CD4-positive, alpha-beta T cell treated with Interleukin-21 for 1 hour (primary cell): ENCODE measurements around the gene MERTK.
"Not testable (repeated sequence)": the region's sequence is repeated elsewhere in the genome, so short reads cannot be mapped to it uniquely, and the experiment has no call there.

Experiments
- DNase-seq: peaks from one replicate; pipeline ENCODE4 v3.0.0-alpha.2; 2020

MERTK gene

DNA sequence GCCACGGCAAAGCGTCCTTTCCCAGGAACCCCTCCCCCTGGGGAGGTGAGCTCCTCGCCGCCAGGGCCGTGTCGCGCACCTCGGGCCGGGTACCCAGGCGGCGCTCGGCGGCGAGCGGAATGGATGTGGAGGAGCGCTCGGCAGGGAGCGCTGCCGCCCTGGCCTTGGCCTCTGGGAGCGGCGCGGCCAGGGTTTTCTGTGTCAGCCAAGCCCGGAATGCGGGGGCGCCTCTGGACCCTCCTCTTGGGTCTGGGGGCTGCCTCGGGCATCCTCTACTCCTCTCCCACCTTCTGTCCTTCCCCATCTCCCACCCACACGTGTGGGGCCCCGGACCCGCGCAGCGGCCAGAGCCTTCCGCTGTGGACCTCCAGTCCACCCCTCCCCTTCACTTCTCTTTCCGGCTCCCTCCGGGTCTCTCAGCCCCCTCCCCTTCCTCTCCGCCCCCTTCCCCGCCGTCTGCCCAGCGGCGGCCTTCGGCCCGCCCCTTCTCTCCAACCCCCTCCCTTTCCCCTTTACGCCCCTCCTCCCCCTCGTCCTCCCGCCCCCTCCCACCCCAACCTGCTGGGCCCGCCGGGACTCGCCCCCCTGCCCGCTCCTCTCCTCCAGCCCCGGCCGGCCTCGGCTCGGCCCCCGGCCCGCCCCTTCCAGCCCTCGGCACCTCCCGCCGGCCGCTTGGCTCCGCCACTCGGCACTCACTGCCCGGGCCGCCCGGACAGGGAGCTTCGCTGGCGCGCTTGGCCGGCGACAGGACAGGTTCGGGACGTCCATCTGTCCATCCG lies at the start of gene MERTK:
MERTK (plus strand) TSS at position 684 of the 779 bp plus-strand sequence. CDS start 129 bp downstream, outside the sequence.
- DNase-seq: peak; percentile 43

DNA sequence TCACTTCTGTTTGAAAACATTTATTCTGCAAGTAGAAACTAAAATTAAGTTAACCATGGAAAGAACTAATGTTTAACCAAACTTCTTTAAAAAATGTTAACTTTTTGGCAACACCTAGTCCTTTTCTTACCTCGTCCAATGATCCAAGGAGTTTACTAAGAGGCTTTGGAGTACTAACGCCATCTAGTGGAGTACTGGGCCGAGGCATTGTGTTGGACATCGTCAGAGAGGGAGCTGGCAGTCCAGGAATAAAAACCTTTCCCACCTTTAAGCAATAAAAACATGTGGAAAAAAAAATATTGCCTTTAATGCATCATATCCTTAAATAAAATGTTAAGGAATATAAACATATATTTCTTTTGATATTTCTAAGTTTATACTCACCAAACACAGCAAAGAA lies 47.8 kb upstream of the MERTK start:
- DNase-seq: peak; percentile 20

DNA sequence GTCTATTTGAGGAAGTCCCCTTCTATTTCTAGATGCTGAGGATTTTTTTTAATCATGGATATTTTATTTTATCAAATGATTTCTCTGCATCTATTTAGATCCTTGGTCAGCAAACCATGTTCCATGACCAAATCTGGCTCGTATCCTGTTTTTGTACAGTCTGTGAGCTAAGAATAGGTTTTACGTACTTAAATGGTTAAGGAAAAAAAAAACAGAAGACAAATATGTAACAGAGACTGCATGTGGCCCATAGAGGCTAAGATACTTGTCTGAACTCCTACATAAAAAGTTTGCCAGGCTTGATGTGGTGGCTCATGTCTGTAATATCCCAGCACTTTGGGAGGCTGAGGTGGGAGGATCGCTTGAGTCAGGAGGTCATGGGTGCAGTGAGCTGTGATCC lies 45.9 kb upstream of the MERTK start:
- DNase-seq: not testable (repeated sequence)

DNA sequence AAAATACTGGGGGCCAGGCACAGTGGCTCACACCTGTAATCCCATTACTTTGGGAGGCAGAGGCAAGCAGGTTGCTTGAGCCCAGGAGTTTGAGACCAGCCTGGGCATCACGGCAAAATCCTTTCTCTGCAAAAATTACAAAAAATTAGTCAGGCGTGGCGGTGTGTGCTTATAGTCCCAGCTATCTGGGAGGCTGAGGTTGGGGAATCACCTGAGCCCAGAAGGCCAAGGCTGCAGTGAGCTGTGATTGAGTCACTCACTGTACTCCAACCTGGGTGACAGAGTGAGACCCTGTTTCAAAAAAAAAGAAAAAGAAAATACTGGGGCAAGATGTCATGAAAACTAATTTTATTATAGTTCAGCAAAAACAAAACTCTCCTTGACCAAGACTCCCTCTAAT lies 38.4 kb upstream of the MERTK start:
- not testable (repeated sequence) for DNase-seq

DNA sequence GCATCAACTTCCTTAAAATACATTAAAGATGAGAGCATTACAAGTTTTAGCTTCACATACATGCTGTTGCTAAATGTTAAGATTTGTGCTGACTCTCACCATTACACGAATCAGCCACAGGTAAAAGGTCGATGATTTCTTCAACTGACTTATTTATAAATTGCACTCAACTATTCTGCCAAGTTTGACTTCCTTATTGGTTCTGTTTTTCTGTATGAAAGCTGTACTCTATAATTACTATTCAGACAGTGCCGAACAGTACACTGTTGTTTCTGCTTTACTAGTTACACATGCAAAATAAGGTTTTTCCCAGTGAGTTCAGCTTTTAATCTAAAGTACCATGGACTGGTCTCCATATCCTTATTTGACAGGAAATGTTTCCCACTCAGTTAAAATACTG lies 33.3 kb upstream of the MERTK start:
- not testable (repeated sequence) for DNase-seq

DNA sequence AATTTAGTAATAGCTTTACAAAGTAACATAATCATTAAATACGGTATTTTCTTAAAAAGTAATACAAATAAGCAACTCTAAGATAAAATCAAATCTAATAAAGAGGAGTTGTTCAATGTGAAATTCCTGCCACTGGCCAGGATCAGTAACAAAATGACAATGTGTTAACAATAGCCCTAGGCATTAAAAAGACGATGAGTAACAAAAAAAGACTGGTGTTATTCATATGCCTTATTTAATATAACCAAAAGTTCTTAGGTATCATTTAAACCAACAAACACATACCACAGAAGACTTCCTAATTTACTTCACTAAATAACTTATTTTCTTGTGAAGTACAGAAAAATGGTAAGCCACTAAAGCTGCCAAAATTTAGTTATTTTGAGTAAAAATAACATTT lies 25.6 kb upstream of the MERTK start:
- not testable (repeated sequence) for DNase-seq

DNA sequence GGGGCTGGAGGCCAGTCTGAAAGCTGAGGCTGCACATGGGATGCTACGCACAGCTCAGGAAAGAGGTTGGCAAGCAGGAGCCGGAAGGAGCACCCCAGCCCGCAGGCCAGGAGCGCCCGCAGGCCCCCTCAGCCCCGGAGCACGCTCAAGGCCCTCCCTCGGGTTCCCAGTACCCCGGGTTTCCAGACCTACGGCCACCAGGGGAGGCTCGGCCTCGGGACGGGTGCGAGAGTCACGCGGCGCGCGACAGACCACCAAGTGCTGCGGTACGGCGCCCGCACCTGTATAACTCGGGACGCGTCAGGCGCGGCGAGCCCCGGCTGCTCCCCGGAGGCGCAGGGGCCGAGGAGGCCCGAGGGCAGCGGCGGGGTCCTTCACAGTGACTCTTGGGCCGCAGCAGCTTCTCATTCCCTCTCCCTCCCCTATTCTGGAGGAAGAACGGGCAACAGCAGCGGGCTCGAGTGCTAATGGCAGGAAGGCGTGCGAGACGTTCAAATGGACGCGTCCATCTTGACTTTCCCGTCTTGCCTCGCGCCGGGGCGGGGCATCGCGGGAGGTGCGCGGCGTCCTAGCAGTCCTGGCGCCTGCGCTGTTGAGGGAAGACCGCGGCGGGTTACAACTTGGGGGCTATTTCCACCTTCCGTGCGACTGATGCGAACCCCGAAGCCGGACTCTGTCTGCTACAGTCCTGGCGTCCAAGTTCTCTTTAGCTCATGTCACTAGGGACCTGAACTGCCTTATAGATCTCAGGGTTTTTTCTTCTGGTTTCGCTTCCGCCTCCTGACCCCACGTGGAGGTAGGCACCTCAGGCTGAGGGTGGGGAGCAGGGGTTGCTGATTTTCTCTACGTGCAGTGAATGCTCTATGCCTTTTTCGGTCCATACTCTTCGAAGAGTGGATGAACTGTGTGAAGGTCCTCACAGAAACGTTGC lies 14.5 kb upstream of the MERTK start, which contains the start of gene ANAPC1:
ANAPC1 (minus strand) TSS at position 533 of the 931 bp plus-strand sequence. CDS start 3,368 bp downstream, outside the sequence.
- DNase-seq: peak; percentile 83

DNA sequence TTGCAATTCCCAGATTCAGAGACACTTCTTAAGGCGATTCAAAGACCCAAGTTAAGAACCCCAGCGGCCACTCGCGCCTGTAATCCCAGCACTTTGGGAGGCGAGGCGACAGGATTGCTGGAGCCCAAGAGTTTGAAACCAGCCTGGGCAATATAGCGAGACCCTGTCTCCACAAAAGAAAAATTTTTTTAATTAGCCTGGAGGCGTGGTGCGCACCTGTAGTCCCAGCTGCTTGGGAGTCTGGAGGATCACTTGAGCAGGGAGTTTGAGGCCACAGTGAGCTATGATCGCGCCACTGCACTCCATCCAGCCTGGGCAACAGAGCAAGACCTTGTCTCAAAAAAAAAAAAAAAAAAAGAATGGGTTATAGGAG lies 13.8 kb upstream of the MERTK start:
- no peak for DNase-seq

DNA sequence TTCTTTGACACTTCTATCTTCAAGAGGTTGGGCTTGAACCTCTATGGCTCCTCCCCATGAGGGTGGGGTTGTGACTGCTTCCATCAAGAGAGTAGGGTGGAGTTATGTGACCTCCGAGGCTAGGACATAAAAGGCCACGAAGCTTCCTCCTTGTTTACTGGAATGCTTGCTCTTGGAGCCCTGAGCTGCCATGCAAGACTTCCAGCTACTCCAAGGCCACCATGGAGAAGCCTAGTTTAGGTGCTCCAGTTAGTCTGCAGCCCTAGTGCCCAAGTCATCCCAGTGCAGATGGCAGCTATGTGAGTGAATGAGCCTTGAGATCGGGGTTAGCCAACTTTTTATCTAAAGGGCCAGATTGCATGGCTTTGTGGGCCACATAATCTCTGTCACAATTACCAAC lies 2.4 kb upstream of the MERTK start:
- no peak for DNase-seq

DNA sequence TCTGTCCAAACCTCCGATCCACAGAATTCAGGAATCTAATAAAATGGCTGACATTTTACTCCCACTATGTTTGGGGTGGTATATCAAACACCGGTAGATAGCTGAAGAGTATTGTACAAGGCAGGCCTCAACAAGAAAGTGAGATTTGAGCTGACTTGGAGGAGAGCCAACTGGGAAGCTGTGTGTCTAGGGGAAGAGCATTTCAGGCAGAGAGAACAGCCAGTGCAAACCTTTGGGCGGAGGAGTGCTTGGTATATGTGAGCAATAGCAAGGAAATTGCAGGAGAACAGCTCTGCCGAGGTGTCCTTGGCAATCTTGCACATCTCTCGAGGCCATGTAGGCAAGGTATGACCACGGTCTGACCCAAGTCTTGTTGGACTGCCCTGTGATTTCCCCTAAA lies 1.8 kb upstream of the MERTK start:
- DNase-seq: no peak

DNA sequence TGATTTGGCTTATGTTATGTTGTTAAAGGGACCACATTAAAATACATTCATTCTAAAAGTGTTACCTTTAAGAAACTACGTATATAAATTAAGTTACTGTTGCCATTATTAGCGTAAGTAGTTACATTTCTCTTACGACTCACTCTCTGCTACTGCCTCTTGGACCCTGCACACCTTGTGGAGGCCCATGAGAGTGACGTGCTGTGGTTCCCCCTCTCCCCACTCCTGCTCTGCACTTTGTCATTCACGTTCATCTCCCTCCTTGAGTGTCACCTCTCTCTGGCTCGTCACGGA lies 830 bp upstream of the MERTK start:
- no peak for DNase-seq

DNA sequence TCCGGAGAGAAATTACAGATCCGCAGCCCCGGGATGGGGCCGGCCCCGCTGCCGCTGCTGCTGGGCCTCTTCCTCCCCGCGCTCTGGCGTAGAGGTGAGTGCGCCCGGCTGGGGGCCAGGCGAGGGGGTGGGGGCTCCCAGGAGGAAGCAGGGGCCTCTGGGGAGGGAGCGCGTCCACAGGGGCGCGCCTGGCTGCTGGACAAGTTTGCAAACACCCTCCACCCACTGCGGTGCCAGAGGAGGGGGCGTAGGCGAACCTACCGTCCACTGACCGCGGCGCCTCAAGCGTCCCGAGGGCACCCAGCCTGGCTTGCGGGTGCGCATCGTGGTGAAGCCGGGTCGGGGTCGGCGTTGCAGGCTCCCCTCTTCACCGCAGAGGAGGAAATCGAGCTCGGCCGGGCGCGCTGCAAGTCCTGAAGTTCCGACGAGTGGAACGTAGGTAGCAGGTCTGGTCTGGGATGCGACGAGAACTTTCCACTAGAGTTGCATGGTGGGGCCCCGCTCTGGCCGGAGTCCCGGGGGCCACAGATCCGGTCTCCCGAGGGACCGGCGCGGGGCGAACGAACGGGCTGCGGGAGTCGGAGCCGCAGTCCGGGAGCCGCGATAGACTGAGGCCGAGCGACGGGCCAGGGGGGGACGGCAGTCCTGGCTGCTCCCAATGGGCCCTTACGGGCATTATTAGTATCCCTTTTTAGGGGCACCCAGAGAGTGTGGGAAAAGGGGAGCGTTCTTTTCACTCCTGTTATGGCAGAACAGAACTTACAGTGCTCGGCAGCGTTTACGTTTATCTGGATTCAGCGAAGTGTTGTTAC lies 502 bp downstream of the MERTK start:
- DNase-seq: no peak

DNA sequence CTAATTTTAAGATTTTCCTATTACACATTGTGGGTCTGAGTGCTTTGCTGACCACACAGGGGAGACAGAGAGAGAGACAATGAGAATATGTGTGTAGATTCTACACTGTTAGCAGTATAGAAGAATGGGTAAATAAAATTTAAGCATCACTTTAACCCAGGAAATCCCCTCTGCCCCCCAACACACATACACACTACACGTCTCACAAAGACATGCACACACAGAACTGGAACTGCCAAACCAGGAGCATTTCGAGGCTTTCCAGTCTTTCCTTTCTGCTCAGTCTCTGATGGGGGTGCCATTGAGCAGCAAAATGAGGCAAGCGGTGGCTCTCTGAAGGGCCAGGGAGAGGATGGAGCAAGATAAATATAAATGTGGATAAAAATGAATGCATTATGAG lies 2.5 kb downstream of the MERTK start:
- DNase-seq: no peak

DNA sequence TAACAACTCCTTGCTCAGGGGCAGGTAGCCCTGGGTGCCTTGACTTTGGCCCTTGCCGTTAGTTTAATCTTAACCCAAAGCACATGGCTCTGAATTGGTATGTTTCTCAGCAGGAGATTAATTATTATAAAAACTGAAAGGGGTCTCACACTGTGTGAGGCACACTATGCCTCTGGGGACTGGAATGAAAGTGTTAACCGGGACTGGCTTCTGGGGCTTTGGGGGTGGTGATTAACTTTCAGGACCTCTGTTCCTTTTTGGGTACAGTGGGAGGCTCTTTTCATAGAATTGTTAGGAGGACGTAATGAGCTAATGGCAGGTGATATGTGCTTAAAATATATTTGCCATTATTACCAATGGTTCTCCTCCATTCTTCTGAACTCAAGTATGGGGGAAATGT lies 5.1 kb downstream of the MERTK start:
- DNase-seq: no peak

DNA sequence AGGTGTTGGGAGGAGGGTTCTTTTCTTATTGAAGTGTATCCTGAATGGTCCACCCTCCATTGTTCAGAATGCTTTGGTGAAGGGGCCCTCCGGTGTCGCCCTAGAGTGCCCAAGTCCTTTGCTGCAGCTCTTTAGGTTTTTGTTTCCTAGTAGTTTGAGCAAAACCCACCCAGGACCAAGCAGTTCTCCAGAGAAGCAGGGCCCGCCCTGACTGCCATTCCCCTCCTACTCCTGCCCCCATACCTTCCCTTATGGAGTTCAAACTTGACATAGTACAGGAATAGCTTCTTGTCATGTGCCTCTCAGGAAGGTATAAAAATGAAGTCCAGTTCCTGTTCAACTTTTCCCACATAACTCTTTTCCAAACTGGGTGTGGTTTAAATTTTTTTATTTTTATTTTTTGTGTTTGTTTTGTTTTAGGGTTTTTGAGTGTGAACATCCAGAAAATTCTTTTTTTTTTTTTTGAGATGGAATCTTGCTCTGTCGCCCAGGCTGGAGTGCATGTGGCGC lies 5.6 kb downstream of the MERTK start:
- DNase-seq: no peak

DNA sequence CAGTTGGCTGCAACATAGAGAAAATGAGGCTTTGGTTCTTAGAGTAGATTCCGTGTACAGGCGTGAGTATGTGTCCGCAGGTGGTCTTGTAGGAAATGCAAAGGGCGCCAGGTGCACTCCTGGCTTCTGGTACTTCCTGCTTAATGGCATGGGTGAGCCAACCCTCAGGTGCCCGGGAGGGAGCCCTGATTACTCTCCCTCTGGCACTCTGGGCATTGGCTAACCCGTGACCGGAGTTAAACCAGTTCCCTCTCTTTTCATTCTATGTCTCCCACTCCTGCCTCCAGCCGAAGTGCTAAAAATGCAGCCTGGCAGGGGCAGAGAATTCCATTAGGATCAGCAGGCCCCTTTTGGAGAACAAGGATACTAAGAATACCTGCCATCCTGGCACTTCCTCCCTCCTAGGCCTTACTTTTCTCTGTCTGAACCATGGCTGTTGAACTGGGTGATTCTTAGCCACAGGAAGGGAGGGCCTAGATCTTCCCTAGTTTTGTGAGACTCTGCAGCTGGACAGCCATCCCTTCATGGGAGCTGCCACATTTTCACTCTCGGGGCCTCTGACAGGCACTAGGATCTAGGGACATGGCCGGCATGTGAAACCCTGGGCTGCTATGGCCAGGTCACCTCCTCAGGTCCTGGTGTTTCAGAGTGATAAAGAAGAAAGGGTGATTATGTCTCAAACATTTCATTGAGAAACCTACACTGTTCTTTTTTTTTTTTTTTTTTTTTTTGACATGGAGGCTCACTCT lies 6.5 kb downstream of the MERTK start:
- no peak for DNase-seq

DNA sequence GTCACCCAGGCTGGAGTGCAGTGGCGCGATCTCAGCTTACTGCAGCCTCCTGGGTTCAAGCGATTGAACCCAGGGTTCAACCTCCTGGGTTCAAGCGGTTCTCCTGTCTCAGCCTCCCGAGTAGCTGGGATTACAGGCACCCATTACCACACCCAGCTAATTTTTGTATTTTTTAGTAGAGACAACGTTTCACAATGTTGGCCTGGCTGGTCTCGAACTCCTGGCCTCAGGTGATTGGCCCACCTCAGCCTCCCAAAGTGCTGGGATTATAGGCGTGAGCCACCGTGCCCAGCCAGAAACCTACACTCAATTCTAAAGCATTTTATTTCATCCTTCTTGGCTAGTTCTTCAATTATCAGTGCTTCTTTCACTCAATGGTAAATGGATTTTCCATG lies 7.1 kb downstream of the MERTK start:
- not testable (repeated sequence) for DNase-seq

DNA sequence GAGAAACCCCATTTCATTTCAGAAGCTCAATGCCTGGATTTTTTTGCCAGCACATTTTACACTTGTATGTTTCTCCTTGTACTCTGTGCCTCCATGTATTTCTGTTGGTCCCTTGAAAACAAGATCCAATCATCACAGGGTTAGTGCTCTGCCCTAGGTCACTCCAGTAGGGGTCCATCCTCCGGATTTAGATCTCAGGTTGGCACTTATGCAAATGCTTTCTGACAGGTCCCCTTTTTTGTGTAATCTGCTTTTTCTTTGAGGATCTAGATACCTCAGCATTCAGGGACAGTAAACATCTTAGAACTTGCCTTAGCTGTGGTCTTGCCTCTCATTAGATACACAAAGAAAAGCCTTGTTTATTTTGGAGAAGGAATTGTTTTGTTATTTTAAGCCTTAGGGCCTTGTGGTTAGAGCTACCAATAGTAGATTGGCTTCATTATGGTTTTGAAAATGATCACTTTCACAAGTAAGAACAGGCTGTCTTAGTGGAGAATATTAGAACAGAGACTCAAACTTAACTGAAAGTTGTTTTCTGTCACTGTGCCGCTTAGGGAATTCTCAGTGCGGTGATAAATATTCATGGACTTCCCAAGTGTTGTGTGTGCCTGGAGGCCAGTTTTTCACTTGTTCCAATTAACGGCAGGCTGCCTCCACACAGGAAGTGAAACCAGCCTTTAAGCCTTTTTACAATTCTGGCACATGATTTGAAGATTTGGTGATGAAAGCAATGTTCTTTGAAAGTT lies 7.8 kb downstream of the MERTK start:
- no peak for DNase-seq

DNA sequence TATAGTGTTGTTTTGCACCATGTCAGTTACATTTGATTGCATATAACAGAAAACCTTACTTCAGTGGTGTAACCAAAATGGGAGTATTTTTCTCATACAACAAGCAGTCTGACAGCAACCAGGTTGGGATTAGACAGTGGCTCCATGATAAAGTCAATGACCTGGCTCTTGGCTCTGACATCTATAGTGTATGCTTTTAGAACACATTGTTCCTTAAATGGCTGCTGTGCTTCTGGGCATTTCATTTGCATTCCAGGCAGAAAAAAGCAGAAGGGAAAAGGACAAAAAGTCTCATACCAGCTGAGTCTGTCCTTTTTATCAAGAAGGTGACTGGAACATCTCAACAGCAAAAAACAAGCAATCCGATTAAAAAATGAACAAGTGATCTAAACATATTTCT lies 10.2 kb downstream of the MERTK start:
- DNase-seq: no peak

DNA sequence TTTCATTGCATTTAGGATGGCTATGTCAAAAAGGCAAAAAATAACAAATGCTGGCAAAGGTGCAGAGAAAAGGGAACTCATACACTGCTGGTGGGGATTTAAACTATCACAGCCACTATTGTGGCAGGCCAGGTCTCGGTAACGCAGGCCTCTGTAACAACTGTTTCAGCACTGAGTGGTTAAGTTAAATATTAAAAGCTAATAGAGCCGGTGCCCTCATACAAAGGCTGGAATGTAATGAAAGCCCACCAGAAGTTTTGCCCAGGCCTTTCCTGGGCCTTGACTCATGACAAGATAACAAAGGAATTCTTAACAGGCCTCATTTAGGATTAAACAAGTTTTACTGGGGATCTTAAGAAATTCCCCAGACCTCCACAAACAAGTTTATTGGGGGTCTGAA lies 10.7 kb downstream of the MERTK start:
- DNase-seq: no peak

DNA sequence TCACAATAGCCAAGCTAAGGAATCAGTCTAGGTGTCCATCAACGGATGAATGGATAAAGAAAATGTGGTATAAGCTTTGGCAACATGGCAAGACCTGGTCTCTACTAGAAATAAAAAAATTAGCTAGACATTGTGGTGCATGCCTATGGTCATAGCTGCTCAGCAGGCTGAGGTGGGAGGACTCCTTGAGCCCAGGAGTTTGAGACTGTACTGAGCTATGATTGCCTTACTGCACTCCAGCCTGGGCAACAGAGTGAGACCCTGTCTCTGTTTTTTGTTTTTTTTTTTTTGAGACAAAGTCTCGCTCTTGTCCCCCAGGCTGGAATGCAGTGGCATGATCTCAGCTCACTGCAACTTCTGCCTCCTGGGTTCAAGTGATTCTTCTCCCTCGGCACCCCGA lies 11.6 kb downstream of the MERTK start:
- DNase-seq: not testable (repeated sequence)
